K562 (cell line): ENCODE results near the gene NR1D1. TPM values are rescaled to one million over a fixed set of nuclear protein-coding genes. Genes with fewer than 3 reads are reported as not detected.
A peak's percentile ranks its signal among the peaks of the same experiment; 100 is the strongest.

Experiments used
- ATF7 ChIP-seq: fragments of 450-650 bp; IDR thresholded peaks from 2 replicates; pipeline ENCODE4 v1.7.1; 2014; ENCODE audit warnings: mild to moderate bottlenecking, moderate library complexity
- ESRRA ChIP-seq: fragments of 450-650 bp; IDR thresholded peaks from 2 replicates; pipeline ENCODE4 v1.6.1; 2014; ENCODE audit warnings: low read depth, mild to moderate bottlenecking, moderate library complexity, borderline replicate concordance
- HNRNPL ChIP-seq: fragments of 200-400 bp; formaldehyde crosslinking; IDR thresholded peaks from 2 replicates; pipeline ENCODE4 v1.6.1; 2017; ENCODE audit warnings: low read depth, mild to moderate bottlenecking, low read length
- MAFK ChIP-seq: IDR thresholded peaks from 2 replicates; pipeline ENCODE4 v1.6.1; 2011; ENCODE audit warnings: low read length, improper control_type of control experiment
- MEF2A ChIP-seq: IDR thresholded peaks from 2 replicates; pipeline ENCODE4 v1.6.1; 2011; ENCODE audit warnings: low read depth, mild to moderate bottlenecking, low read length, moderate library complexity; ENCODE audit not compliant: control insufficient read depth
- MEIS2 ChIP-seq: fragments of 450-650 bp; IDR thresholded peaks from 2 replicates; pipeline ENCODE4 v1.6.1; 2014; ENCODE audit warnings: mild to moderate bottlenecking; ENCODE audit not compliant: partially characterized antibody
- POLR3A ChIP-seq: IDR thresholded peaks from 2 replicates; pipeline ENCODE4 v1.6.1; 2011; ENCODE audit warnings: borderline replicate concordance, mild to moderate bottlenecking, moderate library complexity; ENCODE audit not compliant: insufficient read length, insufficient read depth; ENCODE audit errors: extremely low read depth
- PYGO2 ChIP-seq: fragments of 450-650 bp; IDR thresholded peaks from 2 replicates; pipeline ENCODE4 v1.6.1; 2016; ENCODE audit warnings: mild to moderate bottlenecking, missing genetic modification characterization, moderate library complexity, missing compliant biosample characterization
- RFX1 ChIP-seq: fragments of 450-650 bp; IDR thresholded peaks from 2 replicates; pipeline ENCODE4 v1.6.1; 2016; ENCODE audit warnings: mild to moderate bottlenecking, moderate library complexity
- SRSF3 ChIP-seq: fragments of 200-400 bp; formaldehyde crosslinking; IDR thresholded peaks from 2 replicates; pipeline ENCODE4 v1.6.1; 2016; ENCODE audit warnings: mild to moderate bottlenecking, low read length, moderate library complexity; ENCODE audit not compliant: insufficient read depth
- TCFL5 ChIP-seq: fragments of 250-450 bp; sonication (Bioruptor Pico); conservative IDR thresholded peaks from 2 replicates; pipeline ENCODE4 v1.6.1; 2021; ENCODE audit warnings: mild to moderate bottlenecking, moderate library complexity, matching md5 sums
- YY1 ChIP-seq, 3 experiments: IDR thresholded peaks; 2 replicates each; pipeline ENCODE4 v1.6.1; 2011; ENCODE audit warnings: low read length in 2 of 3, mild to moderate bottlenecking in 2 of 3, moderate library complexity in 2 of 3, borderline replicate concordance in 1 of 3, control low read depth in 1 of 3, low read depth in 1 of 3; ENCODE audit not compliant: insufficient read depth in 3 of 3, insufficient replicate concordance in 2 of 3, control insufficient read depth in 1 of 3, insufficient read length in 1 of 3; ENCODE audit errors: extremely low read depth in 1 of 3
- ZNF165 ChIP-seq: fragments of 250-450 bp; sonication (Bioruptor Pico); IDR thresholded peaks from 2 replicates; pipeline ENCODE4 v1.4.0; 2020; ENCODE audit warnings: borderline replicate concordance
- ZNF551 ChIP-seq: fragments of 250-450 bp; sonication (Bioruptor Pico); IDR thresholded peaks from 2 replicates; pipeline ENCODE4 v1.5.0; 2021; ENCODE audit warnings: mild to moderate bottlenecking, moderate library complexity
- polyA plus RNA-seq, 8 experiments: library from polyadenylated mRNA; depleted of rRNA in 4 of 8; stranded (reverse) in 5 of 8; unstranded in 3 of 8; fragments of >200 nt; fragmentation: Nextera tagmentation in 2 of 8; fragmentation: Illumina TruSeq in 1 of 8; extraction: Ambion mirVana in 2 of 8; extraction: Trizol in 1 of 8; gene quantifications; 2 replicates each; pipeline versions ENCODE4 v1.2.1 to v1.2.3, GENCODE V29; 2011 to 2014; ENCODE audit warnings: inconsistent platforms in 1 of 8, missing spikeins in 1 of 8
- total RNA-seq, 7 experiments: library from RNA; depleted of rRNA in 6 of 7; stranded (reverse); fragments of >200 nt in 6 of 7; fragmentation: Illumina TruSeq in 2 of 7; extraction: Trizol in 2 of 7; gene quantifications; 2 replicates each; pipeline versions ENCODE4 v1.2.1 to v1.2.3, GENCODE V29; 2011 to 2021; ENCODE audit warnings: low replicate concordance in 1 of 7
- TF ChIP-seq, protein P1 (sequence below): sonication (generic); formaldehyde crosslinking; IDR thresholded peaks from 2 replicates; pipeline ENCODE4 v1.8.1; 2023; ENCODE audit warnings: mild to moderate bottlenecking, missing genetic modification reagents, moderate library complexity
- TF ChIP-seq, protein P2 (sequence below): fragments of 250-450 bp; sonication (Bioruptor Pico); IDR thresholded peaks from 2 replicates; pipeline ENCODE4 v1.5.0; 2021
- TF ChIP-seq, protein P3 (sequence below): IDR thresholded peaks from 2 replicates; pipeline ENCODE4 v1.6.1; 2012; ENCODE audit warnings: low read depth, low read length, improper control_type of control experiment, borderline replicate concordance
- TF ChIP-seq, protein P4 (sequence below): fragments of 250-450 bp; sonication (Bioruptor Pico); IDR thresholded peaks from 2 replicates; pipeline ENCODE4 v1.8.0; 2022; ENCODE audit warnings: moderate library complexity, mild to moderate bottlenecking, inconsistent platforms
- TF ChIP-seq, protein P5 (sequence below): conservative IDR thresholded peaks from 2 replicates; pipeline ENCODE4 v1.6.1; 2011; ENCODE audit warnings: low read depth, mild to moderate bottlenecking, low read length; ENCODE audit not compliant: control insufficient read depth

Gene NR1D1
- total and polyA plus RNA-seq, 9 of the 15 experiments (the other 6 are each of a cell fraction or from before 2014, with no cell fraction given) = 0.25 to 7.7 (median 0.65) TPM

DNA sequence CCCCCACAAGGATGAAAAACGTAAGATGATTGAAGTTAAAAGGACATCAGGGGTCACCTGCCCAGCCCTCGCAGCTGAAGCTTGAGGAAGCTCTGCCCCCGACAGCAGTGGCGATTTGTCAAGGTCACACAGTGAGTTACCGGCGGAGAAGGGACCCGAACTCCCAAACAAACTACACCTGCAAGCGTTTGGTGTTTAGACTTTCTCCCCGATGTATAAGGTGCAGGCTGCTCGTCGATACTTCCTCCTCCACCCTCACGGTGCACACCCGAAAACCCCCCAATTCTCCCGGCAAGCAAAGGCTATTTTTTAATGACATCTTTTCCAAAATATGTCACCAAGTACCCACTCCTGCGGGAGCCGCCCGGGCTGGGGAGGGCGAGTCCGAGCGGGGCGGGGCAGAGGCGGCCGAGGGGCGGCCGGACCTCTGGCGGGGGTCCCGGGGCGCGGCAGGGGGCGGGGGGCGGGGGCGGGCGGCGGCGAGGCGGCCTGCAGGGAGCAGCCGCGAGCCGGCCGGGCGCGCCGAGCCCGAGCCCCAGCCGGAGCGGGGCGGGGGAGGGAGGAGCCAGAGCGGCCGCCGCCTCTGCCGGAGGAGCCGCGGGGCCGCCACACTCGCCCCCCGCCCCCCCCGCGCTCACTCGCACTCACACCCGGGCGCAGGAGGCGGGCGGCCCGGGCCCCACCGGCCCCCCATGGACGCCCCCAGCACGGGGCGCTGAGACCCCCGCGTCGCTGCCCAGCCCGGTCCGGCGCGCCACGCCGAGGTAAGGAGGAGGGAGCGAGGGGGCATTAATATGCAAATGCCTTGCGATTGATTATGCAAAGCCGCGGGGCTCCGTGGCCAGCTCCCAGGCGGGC lies 37.8 kb downstream of the NR1D1 start, which contains the start of gene THRA (continued):
- no peak for TF ChIP-seq MAFK
- TF ChIP-seq, protein P1, sequence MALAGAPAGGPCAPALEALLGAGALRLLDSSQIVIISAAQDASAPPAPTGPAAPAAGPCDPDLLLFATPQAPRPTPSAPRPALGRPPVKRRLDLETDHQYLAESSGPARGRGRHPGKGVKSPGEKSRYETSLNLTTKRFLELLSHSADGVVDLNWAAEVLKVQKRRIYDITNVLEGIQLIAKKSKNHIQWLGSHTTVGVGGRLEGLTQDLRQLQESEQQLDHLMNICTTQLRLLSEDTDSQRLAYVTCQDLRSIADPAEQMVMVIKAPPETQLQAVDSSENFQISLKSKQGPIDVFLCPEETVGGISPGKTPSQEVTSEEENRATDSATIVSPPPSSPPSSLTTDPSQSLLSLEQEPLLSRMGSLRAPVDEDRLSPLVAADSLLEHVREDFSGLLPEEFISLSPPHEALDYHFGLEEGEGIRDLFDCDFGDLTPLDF = no peak
- no peak for TF ChIP-seq HNRNPL
- peak; percentile 19 for TF ChIP-seq MEIS2
- TF ChIP-seq, protein P2, sequence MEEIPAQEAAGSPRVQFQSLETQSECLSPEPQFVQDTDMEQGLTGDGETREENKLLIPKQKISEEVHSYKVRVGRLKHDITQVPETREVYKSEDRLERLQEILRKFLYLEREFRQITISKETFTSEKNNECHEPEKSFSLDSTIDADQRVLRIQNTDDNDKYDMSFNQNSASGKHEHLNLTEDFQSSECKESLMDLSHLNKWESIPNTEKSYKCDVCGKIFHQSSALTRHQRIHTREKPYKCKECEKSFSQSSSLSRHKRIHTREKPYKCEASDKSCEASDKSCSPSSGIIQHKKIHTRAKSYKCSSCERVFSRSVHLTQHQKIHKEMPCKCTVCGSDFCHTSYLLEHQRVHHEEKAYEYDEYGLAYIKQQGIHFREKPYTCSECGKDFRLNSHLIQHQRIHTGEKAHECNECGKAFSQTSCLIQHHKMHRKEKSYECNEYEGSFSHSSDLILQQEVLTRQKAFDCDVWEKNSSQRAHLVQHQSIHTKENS (CRISPR knock-in tag) = no peak
- TF ChIP-seq, protein P3, sequence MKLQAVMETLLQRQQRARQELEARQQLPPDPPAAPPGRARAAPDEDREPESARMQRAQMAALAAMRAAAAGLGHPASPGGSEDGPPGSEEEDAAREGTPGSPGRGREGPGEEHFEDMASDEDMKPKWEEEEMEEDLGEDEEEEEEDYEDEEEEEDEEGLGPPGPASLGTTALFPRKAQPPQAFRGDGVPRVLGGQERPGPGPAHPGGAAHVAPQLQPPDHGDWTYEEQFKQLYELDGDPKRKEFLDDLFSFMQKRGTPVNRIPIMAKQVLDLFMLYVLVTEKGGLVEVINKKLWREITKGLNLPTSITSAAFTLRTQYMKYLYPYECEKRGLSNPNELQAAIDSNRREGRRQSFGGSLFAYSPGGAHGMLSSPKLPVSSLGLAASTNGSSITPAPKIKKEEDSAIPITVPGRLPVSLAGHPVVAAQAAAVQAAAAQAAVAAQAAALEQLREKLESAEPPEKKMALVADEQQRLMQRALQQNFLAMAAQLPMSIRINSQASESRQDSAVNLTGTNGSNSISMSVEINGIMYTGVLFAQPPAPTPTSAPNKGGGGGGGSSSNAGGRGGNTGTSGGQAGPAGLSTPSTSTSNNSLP = no peak
- TF ChIP-seq RFX1 = no peak
- peak; percentile 80 for TF ChIP-seq ESRRA
- TF ChIP-seq SRSF3 = no peak
- no peak for TF ChIP-seq POLR3A
- TF ChIP-seq TCFL5 (CRISPR knock-in tag) = no peak
- TF ChIP-seq ZNF551 (CRISPR knock-in tag) = no peak
- no peak for TF ChIP-seq ATF7
- TF ChIP-seq YY1 (IDR thresholded peaks at IDR 0.05; ENCODE audit: borderline replicate concordance in 1 of 3, control insufficient read depth in 1 of 3, extremely low read depth in 1 of 3, insufficient read depth in 3 of 3, insufficient read length in 1 of 3, insufficient replicate concordance in 2 of 3, low read depth in 1 of 3, low read length in 2 of 3) = peak in 2 of 3 experiments; percentile 23 to 48
- TF ChIP-seq PYGO2 (tag) = no peak
- no peak for TF ChIP-seq MEF2A
- TF ChIP-seq, protein P4, sequence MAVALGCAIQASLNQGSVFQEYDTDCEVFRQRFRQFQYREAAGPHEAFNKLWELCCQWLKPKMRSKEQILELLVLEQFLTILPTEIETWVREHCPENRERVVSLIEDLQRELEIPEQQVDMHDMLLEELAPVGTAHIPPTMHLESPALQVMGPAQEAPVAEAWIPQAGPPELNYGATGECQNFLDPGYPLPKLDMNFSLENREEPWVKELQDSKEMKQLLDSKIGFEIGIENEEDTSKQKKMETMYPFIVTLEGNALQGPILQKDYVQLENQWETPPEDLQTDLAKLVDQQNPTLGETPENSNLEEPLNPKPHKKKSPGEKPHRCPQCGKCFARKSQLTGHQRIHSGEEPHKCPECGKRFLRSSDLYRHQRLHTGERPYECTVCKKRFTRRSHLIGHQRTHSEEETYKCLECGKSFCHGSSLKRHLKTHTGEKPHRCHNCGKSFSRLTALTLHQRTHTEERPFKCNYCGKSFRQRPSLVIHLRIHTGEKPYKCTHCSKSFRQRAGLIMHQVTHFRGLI (CRISPR knock-in tag) = no peak
- no peak for TF ChIP-seq ZNF165 (CRISPR knock-in tag)
- TF ChIP-seq, protein P5, sequence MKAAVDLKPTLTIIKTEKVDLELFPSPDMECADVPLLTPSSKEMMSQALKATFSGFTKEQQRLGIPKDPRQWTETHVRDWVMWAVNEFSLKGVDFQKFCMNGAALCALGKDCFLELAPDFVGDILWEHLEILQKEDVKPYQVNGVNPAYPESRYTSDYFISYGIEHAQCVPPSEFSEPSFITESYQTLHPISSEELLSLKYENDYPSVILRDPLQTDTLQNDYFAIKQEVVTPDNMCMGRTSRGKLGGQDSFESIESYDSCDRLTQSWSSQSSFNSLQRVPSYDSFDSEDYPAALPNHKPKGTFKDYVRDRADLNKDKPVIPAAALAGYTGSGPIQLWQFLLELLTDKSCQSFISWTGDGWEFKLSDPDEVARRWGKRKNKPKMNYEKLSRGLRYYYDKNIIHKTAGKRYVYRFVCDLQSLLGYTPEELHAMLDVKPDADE = peak; percentile 38; the same call in 1 of the 2 replicates
